SK-N-SH (cell line): ENCODE measurements around the gene TMCO5A. TPM values are rescaled to one million over a fixed set of nuclear protein-coding genes. Genes with fewer than 3 reads are reported as not detected.

ENCODE experiments used
- CTCF ChIA-PET: fragments of 300-600, 350-600 bp; formaldehyde crosslinking; extraction: SDS; loops from one replicate; lab custom pipeline; 2021; lab: Yijun Ruan, JAX
- POLR2A ChIA-PET: fragments of 350-600 bp; sonication (Branson Sonifier 250); formaldehyde crosslinking; extraction: SDS; loops from one replicate; lab custom pipeline; 2020; ENCODE audit warnings: antibody characterized with exemption, inconsistent platforms; lab: Yijun Ruan, JAX
- DNase-seq: peaks from one replicate; pipeline ENCODE4 v3.0.0; 2012
- H2AFZ ChIP-seq: fragments of 200-600 bp; sonication (generic); 2 replicates; pipeline ENCODE4 v1.8.1; 2016; ENCODE audit warnings: antibody characterized with exemption, mild to moderate bottlenecking, low read depth
- H3F3A ChIP-seq: fragments of 200-600 bp; sonication (generic); replicated peaks from 2 replicates; pipeline ENCODE3; 2016; ENCODE audit warnings: antibody characterized with exemption, mild to moderate bottlenecking; ENCODE audit not compliant: insufficient read depth
- H3K27ac ChIP-seq, 2 experiments: fragments of 200-500 bp in 1 of 2; fragments of 200-600 bp in 1 of 2; sonication (Bioruptor generic) in 1 of 2; sonication (generic), shearing (Covaris generic) in 1 of 2; 2 replicates each; pipeline versions ENCODE4 v1.5.1 to v1.6.1; 2014 to 2016; ENCODE audit warnings: low read depth in 2 of 2, inconsistent platforms in 1 of 2, low read length in 1 of 2, mild to moderate bottlenecking in 1 of 2, mixed read lengths in 1 of 2
- H3K27me3 ChIP-seq: fragments of 200-600 bp; sonication (generic), shearing (Covaris generic); 2 replicates; pipeline ENCODE4 v1.6.1; 2016; ENCODE audit warnings: mixed run types; ENCODE audit not compliant: insufficient read depth
- H3K36me3 ChIP-seq, 2 experiments: fragments of 200-500 bp in 1 of 2; fragments of 200-600 bp in 1 of 2; sonication (Bioruptor generic) in 1 of 2; sonication (generic) in 1 of 2; replicated peaks in 1 of 2; 2 replicates each; pipeline versions ENCODE3 to v1.5.1; 2014 to 2016; ENCODE audit warnings: low read length in 1 of 2, mild to moderate bottlenecking in 1 of 2; ENCODE audit not compliant: insufficient read depth in 2 of 2, control insufficient read depth in 1 of 2
- H3K4me1 ChIP-seq, 2 experiments: fragments of 200-500 bp in 1 of 2; fragments of 200-600 bp in 1 of 2; sonication (Bioruptor generic) in 1 of 2; sonication (generic), shearing (Covaris generic) in 1 of 2; 2 replicates each; pipeline versions ENCODE4 v1.5.1 to v1.6.1; 2014 to 2016; ENCODE audit warnings: low read depth in 1 of 2, low read length in 1 of 2, mixed run types in 1 of 2; ENCODE audit not compliant: insufficient read depth in 2 of 2, control insufficient read depth in 1 of 2
- H3K4me2 ChIP-seq: fragments of 200-600 bp; sonication (generic), shearing (Covaris generic); 2 replicates; pipeline ENCODE4 v1.6.1; 2017; ENCODE audit warnings: mixed run types
- H3K4me3 ChIP-seq, 2 experiments: fragments of 200-500 bp in 1 of 2; fragments of 200-600 bp in 1 of 2; sonication (Bioruptor generic) in 1 of 2; sonication (generic), shearing (Covaris generic) in 1 of 2; 2 replicates each; pipeline versions ENCODE4 v1.5.1 to v1.8.1; 2014 to 2016; ENCODE audit warnings: low read depth in 2 of 2, inconsistent platforms in 1 of 2, low read length in 1 of 2, mild to moderate bottlenecking in 1 of 2, mixed read lengths in 1 of 2, moderate library complexity in 1 of 2
- H3K79me2 ChIP-seq: fragments of 200-600 bp; sonication (generic); 2 replicates; pipeline ENCODE4 v1.8.1; 2017; ENCODE audit warnings: mild to moderate bottlenecking; ENCODE audit not compliant: insufficient read depth
- H3K9ac ChIP-seq: fragments of 200-600 bp; sonication (generic); 2 replicates; pipeline ENCODE4 v1.6.1; 2017; ENCODE audit warnings: mixed run types
- H3K9me2 ChIP-seq: fragments of 200-600 bp; sonication (generic); 2 replicates; pipeline ENCODE4 v1.6.1; 2017; ENCODE audit warnings: mixed run types
- H3K9me3 ChIP-seq: fragments of 200-600 bp; sonication (generic); 2 replicates; pipeline ENCODE4 v1.6.1; 2017; ENCODE audit warnings: mixed run types, mild to moderate bottlenecking, moderate library complexity
- H4K20me1 ChIP-seq: fragments of 200-600 bp; sonication (generic); 2 replicates; pipeline ENCODE4 v1.6.1; 2017; ENCODE audit warnings: mild to moderate bottlenecking, mixed run types; ENCODE audit not compliant: insufficient read depth
- CTCF ChIP-seq: fragments of 200-600 bp; sonication (generic); IDR thresholded peaks from 2 replicates; pipeline ENCODE4 v1.6.1; 2017; ENCODE audit warnings: antibody characterized with exemption, mild to moderate bottlenecking, moderate library complexity
- ELF1 ChIP-seq: IDR thresholded peaks from 2 replicates; pipeline ENCODE4 v1.4.0; 2012
- EZH2phosphoT487 ChIP-seq: fragments of 200-600 bp; sonication (generic); IDR thresholded peaks from 2 replicates; pipeline ENCODE4 v1.6.1; 2017; ENCODE audit warnings: low read depth, mixed run types, mild to moderate bottlenecking, antibody characterized with exemption, moderate library complexity, borderline replicate concordance
- FOSL2 ChIP-seq: IDR thresholded peaks from 2 replicates; pipeline ENCODE4 v1.4.0; 2012; ENCODE audit warnings: low read depth, mild to moderate bottlenecking, moderate library complexity, borderline replicate concordance
- FOXM1 ChIP-seq: IDR thresholded peaks from 2 replicates; pipeline ENCODE4 v1.4.0; 2012; ENCODE audit warnings: low read depth, mild to moderate bottlenecking
- GABPA ChIP-seq: IDR thresholded peaks from 2 replicates; pipeline ENCODE4 v1.4.0; 2012; ENCODE audit warnings: low read depth, mild to moderate bottlenecking
- MEF2A ChIP-seq: IDR thresholded peaks from 2 replicates; pipeline ENCODE4 v1.4.0; 2012; ENCODE audit warnings: low read depth, borderline replicate concordance
- PBX3 ChIP-seq: IDR thresholded peaks from 2 replicates; pipeline ENCODE4; 2012
- POLR2AphosphoS5 ChIP-seq: IDR thresholded peaks from 2 replicates; pipeline ENCODE4 v1.6.1; 2012; ENCODE audit warnings: low read depth, low read length
- RAD21 ChIP-seq: IDR thresholded peaks from 2 replicates; pipeline ENCODE4 v1.6.1; 2012; ENCODE audit warnings: mild to moderate bottlenecking, low read length
- RCOR1 ChIP-seq: fragments of 150-350 bp; IDR thresholded peaks from 2 replicates; pipeline ENCODE4 v1.6.1; 2017; ENCODE audit warnings: antibody characterized with exemption, low read length
- REST ChIP-seq: IDR thresholded peaks from 2 replicates; pipeline ENCODE4 v1.6.1; 2012; ENCODE audit warnings: mild to moderate bottlenecking, low read depth, low read length, moderate library complexity
- RXRA ChIP-seq: IDR thresholded peaks from 2 replicates; pipeline ENCODE4 v1.4.0; 2012; ENCODE audit warnings: low read depth, mild to moderate bottlenecking, borderline replicate concordance
- SIN3A ChIP-seq: IDR thresholded peaks from 2 replicates; pipeline ENCODE4 v1.6.1; 2012; ENCODE audit warnings: low read depth, mild to moderate bottlenecking, low read length, moderate library complexity, borderline replicate concordance
- TCF12 ChIP-seq: IDR thresholded peaks from 2 replicates; pipeline ENCODE4 v1.4.0; 2012
- USF1 ChIP-seq: IDR thresholded peaks from 2 replicates; pipeline ENCODE4 v1.4.0; 2012; ENCODE audit warnings: low read depth, borderline replicate concordance
- ZBTB33 ChIP-seq: IDR thresholded peaks from 2 replicates; pipeline ENCODE4 v1.4.0; 2012; ENCODE audit warnings: low read depth, borderline replicate concordance
- WGBS: methylation state at CpG from one replicate; pipeline ENCODE4 v1.1.6; 2017; ENCODE audit warnings: low lambda C conversion rate; 5-methylcytosine and 5-hydroxymethylcytosine counted together
- polyA plus RNA-seq, 3 experiments: library from polyadenylated mRNA; depleted of rRNA; stranded (reverse); fragments of >200 nt; gene quantifications; 2 replicates each; pipeline ENCODE4 v1.2.3, GENCODE V29; 2012

Gene TMCO5A
- polyA plus RNA-seq, 1 of the 3 experiments (the other 2 are of a cell fraction), result not detected

GRCh38 chr15:37921527-37922385 lies 12.7 kb upstream of the TMCO5A start:
- Histone ChIP-seq H4K20me1 (no peaks in the 10 kb centered on the region), H3K27me3 (no peaks in the 10 kb centered on the region), H3K4me2 (no peak overlapping the region), H3K36me3 (no peaks in the 10 kb centered on the region), H3K9ac (no peak overlapping the region), H3K9me2 (no peaks in the 10 kb centered on the region), H3K9me3 (no peaks in the 10 kb centered on the region)
- no peak for DNase-seq
- TF ChIP-seq USF1, result no peak
- no peak for TF ChIP-seq ZBTB33
- TF ChIP-seq MEF2A, result no peak
- TF ChIP-seq FOXM1, result no peak
- no peak for TF ChIP-seq RCOR1
- no peak for TF ChIP-seq FOSL2
- TF ChIP-seq, all 33 proteins: peak for 0
- Histone ChIP-seq H3K79me2 (no peaks in the 10 kb centered on the region), H3K4me1 (no peaks in the 10 kb centered on the region), H2AFZ (no peak overlapping the region), H3F3A (no peaks in the 10 kb centered on the region), H3K4me3 (no peak overlapping the region), H3K27ac (no peak overlapping the region)
- CTCF ChIA-PET, result interaction anchor here (0.6 to 1.1 kb wide), 2 partner anchors 9 to 1230 kb away, joined by 3 read pairs; no protein-coding TSS in a partner anchor
- WGBS, result 58% methylated on average over 5 of the region's 6 CpGs
- POLR2A ChIA-PET, result no interaction called here

- no peak overlapping the region for H3K9ac ChIP-seq
- H3K36me3 ChIP-seq, result no peaks in the 10 kb centered on the region
- POLR2A ChIA-PET, result no interaction called here
Measured at GRCh38 chr15:37926136-37926535, 8.3 kb upstream of the TMCO5A start.

More at GRCh38 chr15:37926136-37926535, 8.3 kb upstream of the TMCO5A start:
- Histone ChIP-seq H3K4me1 (no peaks in the 10 kb centered on the region), H4K20me1 (no peaks in the 10 kb centered on the region), H3K27me3 (no peaks in the 10 kb centered on the region), H3K9me3 (no peaks in the 10 kb centered on the region), H3K79me2 (no peaks in the 10 kb centered on the region), H3K9me2 (no peaks in the 10 kb centered on the region; the same call in 1 of the 2 replicates), H3F3A (no peaks in the 10 kb centered on the region)
- DNase-seq, result no peak
- CTCF ChIA-PET, result no interaction called here
- TF ChIP-seq TCF12 (no peak), ELF1 (no peak), GABPA (no peak), RXRA (no peak), POLR2AphosphoS5 (no peak), RCOR1 (no peak), SIN3A (no peak), EZH2phosphoT487 (no peak), RAD21 (no peak), PBX3 (no peak), CTCF (no peak), FOXM1 (no peak), REST (no peak), FOSL2 (no peak)
- TF ChIP-seq, all 33 proteins: peak for 0
- H2AFZ ChIP-seq, result no peak overlapping the region
- H3K4me2 ChIP-seq, result no peak overlapping the region
- 87% methylated on average over 3 of the region's 3 CpGs for WGBS
- H3K27ac ChIP-seq, result no peak overlapping the region
- H3K4me3 ChIP-seq, result no peak overlapping the region
